Measurements from ENCODE around the gene NYAP2.

NYAP2 gene

DNA sequence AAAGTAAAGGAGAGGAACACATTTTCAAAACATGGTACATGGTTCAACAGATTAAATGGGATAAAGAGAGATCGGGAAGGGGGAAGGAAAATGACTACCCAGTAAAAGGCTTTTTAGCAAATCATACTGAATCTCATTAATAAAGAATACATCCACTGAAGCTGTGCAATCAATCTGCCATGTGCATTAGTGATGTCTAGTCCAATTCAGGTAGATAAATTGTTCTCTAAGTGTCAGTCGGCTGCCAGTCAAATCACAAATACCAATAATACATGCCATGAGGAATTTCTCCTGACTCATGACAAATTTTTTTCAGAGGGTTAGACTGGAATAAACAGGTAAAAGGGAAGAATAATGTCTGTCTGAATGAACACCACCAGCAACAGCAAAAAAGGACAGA is 22.6 kb downstream of the NYAP2 start:
- DNase-seq (ENCODE audit: low read depth): no peak
- no peak overlapping the region for H3K4me3 ChIP-seq (ENCODE audit: low read depth, low read length)

DNA sequence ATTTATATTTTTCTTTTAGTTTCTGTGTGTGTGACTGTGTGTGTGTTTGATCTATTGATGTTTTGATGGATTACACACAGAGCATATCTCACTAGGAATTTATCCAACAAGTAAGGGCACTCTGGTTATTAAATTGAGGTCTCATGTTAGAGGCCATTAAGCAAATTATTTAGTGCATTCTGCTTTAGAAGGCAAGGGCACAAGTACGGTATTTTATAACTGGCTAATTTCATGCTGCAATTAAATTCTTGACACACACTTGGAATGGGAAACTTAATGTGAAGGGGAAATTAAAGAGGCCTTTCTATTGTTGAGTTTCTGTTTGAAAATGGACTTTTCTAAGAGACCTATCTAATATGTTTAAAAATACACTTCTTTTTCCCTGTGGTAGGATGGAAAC is 25.8 kb downstream of the NYAP2 start:
- no peak overlapping the region for H3K4me3 ChIP-seq (ENCODE audit: low read depth, low read length)
- DNase-seq (ENCODE audit: low read depth): no peak

DNA sequence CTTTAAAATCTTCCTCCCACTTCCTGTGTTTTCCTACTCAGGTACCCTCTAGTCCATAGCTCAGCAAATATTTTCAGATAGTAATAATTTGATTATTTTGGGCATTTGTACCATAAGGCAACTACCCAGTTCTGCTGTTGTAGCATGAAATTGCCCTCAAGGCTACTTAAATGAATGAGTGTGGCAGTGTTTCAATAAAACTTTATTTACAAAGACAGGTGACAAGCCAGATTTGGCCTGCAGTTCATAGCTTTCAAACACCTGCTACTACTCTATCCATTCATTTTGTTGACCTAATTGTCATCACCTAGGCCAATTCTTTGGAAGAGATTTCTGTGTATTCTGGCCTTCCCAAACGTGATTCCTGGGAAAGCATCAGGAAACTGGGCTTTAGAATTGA is 28.9 kb downstream of the NYAP2 start:
- no peak overlapping the region for H3K4me3 ChIP-seq (ENCODE audit: low read depth, low read length)
- no peak for DNase-seq (ENCODE audit: low read depth)

DNA sequence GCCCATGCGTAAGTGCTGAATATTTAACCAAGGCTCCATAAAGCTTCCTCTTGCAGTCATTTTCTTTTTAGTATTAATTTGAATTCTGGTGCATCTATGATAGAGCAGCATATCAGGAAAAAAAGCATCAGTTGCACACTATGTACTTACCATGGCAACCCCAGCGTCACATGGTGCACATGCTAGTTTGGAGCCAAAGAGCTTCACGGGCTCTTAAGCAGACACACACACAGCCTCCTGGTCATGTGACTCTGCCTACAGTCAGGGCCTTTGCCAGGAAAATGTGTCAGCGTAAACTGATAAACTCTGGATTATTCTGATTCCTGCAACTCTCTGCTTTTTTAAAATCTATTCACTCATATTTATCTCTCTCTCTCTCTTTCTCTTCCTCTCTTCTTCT is 30.2 kb downstream of the NYAP2 start:
- no peak overlapping the region for H3K4me3 ChIP-seq (ENCODE audit: low read depth, low read length)
- DNase-seq (ENCODE audit: low read depth): no peak

DNA sequence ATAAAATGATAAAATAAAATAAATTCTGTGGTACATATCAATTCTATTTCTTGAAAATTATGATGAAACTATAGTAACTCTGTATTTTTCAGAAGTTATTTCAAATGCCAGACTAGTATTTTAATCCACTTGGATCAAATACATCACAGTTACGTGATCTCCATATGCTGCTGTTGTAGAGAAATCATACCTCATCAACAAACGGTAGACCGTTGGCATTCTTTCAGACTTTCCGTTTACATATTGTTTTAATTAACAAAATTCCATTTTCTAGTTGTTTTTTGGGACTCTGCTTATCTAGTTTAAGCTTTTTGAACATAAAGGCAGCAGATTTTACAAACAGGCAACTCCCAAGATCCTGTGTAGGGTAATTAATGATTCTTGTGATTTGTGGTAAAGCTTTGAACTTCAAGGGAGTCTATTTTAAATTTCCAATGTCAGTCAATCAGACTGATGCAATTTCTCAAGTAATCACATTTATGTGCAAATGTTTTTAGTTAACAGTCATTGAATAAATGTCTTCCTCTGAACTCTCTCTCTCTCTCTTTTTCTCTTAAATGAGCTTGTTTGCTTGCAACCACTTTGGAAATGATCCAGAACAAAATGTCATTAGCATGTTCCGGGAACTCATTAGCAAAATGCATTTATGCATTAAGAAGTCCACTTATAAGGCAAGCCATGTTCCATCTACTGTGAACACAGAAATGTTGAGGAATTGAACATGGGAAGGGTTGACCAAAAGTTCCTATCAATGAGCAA is 31.8 kb downstream of the NYAP2 start:
- H3K4me3 ChIP-seq (ENCODE audit: low read depth, low read length): no peak overlapping the region
- no peak for DNase-seq (ENCODE audit: low read depth)

DNA sequence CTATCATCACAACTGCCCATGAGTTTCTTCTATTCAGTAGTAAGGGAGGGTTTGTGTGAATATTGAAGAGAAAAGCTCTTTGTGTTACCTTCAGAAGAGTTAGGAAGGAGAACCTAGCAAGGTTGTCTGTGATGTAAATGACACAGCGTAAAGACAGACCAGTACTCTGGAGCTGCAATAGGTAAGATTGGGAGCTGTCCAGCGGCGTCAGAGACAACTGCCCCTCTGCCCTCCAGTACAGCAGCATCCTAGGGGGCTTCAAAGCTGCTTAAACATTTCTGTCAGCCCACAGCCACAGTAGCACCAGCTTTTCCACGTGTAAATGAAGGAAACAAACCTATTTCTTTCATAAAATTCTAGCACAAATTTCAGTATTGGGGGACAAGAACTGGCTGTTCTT is 34.5 kb downstream of the NYAP2 start:
- H3K4me3 ChIP-seq (ENCODE audit: low read depth, low read length): no peak overlapping the region
- DNase-seq (ENCODE audit: low read depth): no peak

DNA sequence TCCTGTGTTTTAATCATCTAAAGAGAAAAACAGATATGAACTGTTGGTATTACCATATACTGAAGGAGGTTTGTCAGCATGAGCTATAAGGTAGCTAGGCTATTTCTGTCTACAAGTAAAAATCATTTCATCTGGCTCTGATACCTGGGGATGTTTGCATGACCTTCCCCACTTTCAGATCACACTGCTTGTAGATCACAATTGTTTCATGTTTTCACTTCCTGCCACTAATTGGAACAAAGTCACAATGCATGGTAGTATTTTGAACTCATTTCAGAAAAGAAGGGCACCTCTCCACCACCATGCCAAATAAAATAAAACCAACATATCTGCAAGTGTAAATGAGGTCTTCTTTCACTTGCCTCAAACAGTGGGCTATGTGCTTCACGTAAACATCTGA is 37.8 kb downstream of the NYAP2 start:
- H3K4me3 ChIP-seq (ENCODE audit: low read depth, low read length): no peak overlapping the region
- DNase-seq (ENCODE audit: low read depth): no peak

DNA sequence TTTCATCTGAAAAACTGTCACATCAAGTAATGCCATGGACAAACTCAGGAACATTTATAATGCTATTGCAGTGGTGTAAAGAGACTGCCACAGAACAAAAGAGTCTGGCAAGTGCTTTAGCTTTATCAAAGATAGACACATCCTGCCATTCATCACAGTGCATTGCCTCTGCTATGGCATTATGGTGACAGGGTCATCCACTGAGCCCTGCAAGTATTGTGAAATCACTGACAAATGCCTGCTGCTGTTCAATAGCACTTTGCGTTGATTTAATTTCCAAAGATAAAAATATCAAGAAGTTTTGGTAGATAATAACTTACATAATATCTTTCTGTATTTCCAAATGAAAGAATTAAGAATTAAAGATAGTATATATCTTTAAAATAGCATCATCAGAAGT is 38.7 kb downstream of the NYAP2 start:
- no peak overlapping the region for H3K4me3 ChIP-seq (ENCODE audit: low read depth, low read length)
- no peak for DNase-seq (ENCODE audit: low read depth)

DNA sequence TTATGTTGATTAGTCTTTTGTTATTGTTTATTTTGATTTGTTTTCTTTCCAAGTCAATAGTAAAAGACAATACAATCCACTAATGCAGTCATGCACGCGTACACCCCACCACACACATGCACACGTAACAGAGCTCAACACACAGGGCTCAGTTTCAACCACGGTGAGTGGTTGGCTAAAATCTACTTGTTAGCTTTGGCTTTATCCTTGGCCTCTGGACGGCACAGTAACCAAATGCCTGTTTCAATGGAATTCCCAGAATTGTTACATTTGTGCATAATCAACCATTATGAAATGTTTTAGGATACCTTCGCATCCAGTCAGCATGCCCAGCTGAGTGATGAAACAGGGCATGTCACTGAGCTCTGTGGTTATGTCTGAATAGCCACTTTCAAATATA is 53.2 kb downstream of the NYAP2 start:
- DNase-seq (ENCODE audit: low read depth): no peak
- H3K4me3 ChIP-seq (ENCODE audit: low read depth, low read length): no peak overlapping the region

DNA sequence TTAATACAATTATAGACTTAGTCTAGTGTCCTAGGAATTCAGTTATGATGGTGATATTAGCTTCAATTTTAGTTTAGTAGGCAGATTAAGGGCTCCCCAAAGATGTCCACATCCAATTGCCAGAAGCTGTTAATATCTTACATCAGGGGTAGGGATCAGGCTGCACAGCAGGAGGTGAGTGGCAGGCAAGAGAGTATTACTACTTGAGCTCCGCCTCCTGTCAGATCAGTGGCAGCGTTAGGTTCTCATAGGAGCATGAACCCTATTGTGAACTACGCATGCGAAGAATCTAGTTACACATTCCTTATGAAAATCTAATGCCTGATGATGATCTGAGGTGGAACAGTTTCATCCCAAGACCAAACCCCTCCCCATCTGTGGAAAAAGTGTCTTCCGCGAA is 54.9 kb downstream of the NYAP2 start:
- DNase-seq (ENCODE audit: low read depth): no peak
- no peak overlapping the region for H3K4me3 ChIP-seq (ENCODE audit: low read depth, low read length)

DNA sequence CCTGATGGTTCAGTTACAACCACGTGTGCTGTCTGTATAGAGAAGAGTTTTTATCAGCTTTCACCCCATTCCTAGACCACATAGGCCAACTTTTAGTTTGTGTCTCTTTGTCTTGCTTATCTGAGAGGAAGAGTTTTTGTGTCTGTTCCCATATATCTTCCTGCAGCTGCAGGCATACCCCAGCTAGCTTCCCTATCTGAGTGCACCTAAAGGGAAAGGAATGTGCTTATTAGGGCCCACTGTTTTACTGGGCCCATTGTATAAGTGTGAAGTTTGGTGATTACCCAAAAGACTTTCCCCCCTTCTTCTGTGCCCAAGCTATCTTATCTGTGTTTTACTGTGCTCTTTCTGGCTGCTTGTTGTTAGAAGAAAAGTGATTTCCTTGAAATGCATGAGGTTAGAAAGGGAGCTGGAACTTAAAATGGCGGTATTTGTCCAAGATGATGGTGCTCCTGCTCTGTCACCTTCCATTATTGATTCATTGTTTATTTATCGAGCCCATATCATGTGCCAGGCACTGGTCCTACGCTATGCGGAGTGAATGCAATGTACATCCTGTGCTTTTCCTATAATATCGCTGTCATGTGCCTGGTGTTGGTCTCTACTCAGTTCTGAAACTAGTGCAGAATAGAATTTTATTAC is 57.2 kb downstream of the NYAP2 start:
- no peak for DNase-seq (ENCODE audit: low read depth)
- no peak overlapping the region for H3K4me3 ChIP-seq (ENCODE audit: low read depth, low read length)

DNA sequence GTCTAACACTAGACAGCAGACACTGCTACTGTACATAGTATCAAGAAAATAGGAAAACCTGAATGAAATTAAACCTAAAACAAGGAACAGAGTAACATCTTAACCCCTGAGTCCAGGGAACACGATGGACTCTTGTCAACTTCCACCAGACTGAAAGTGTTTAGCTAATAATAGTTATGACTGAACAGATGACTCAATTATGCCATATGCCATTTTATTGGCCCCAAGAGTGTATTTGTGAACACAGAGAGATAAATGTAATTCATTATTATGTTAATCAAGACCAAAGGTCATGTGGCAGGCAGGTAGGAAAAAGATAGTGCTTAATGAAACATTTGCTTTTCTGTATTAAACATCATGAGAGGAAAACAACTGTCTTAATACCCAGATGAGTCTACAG is 58.0 kb downstream of the NYAP2 start:
- H3K4me3 ChIP-seq (ENCODE audit: low read depth, low read length): no peak overlapping the region
- no peak for DNase-seq (ENCODE audit: low read depth)

DNA sequence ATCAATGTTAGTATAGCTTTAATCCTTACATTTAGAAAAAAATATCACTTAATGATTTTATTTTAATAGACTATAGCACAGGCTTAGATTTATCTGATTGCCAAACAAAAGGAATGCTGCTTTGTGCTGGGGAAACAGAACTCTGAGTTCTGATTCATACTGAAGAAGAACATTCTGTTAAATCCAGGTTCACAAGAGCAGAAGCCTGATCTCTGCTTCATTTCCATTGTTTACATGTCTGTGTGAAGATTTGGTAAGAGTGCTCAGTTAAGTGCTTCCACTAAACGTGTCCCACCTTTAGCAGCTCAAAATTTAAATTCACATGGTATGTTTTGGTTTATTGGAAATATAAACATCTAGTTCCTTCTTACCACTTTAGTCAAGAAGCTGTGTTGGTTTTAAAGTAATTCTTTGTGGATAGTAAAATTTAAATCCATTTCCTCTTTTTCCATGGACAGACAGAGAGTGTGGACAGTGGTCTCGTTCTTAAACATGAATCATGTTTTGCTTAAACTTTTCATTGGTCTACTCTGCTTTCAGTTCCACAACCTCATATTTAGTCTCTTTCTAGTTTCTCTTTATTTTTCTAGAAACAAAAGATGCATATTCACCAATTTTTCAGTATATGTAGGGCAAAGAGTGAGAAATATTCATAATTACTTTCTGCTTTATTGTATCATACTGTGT is 59.1 kb downstream of the NYAP2 start:
- no peak for DNase-seq (ENCODE audit: low read depth)
- no peak overlapping the region for H3K4me3 ChIP-seq (ENCODE audit: low read depth, low read length)

DNA sequence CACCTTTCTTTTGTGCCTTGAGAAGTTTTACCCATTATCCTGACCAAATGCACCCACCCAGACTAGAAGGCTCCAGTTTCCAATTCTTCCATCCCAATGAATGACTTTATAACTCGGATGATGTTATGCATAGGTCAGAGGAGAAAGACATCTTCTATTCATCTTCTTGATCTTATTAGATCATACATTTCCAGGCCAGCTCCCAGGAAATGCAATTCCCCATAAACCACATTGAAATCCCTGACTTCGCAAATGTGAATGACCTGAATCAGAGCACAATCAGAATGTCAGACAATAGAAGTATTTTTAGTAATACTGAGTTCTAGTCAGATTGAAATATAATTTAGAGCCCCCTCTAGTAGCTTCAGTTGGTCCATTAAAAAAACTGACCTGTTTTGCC is 62.9 kb downstream of the NYAP2 start:
- DNase-seq (ENCODE audit: low read depth): no peak
- H3K4me3 ChIP-seq (ENCODE audit: low read depth, low read length): no peak overlapping the region

DNA sequence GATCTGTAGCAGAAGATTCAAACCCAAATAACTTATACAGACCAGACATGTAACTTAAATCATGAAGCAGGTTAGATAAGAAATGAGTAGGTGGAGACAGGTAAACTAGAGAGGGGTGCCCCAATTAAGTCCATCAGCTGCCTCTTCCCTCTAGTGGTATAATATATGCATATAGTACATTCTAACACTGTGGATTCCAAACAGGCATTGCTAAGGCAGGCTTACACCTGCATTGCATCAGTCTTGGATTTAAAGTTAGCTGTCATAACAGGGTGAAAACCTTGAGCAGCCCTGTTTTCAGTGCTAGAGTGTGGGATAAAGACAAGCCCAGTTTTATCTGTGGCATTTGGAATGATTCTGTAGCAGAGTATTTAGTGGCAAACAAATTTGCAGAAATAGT is 63.4 kb downstream of the NYAP2 start:
- no peak for DNase-seq (ENCODE audit: low read depth)
- H3K4me3 ChIP-seq (ENCODE audit: low read depth, low read length): no peak overlapping the region

DNA sequence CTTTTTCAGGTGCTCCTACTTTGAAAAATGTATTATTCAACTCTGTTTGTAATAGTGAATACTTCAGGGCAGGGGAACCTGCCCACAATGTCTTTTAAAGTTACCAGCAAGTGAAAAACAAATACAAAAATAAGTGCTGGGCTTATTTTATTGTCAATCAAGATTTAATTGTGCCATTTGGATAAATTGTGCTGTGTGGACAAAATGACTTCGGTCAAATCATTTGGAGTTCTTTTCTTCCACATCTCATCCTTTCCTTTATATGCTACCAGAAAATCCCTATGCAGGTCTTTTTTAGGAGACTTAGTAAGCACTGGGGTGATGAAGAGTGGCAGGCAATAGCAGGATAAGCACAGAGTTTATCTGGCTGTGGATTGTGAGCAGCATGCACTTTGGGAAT is 63.9 kb downstream of the NYAP2 start:
- no peak for DNase-seq (ENCODE audit: low read depth)
- no peak overlapping the region for H3K4me3 ChIP-seq (ENCODE audit: low read depth, low read length)

DNA sequence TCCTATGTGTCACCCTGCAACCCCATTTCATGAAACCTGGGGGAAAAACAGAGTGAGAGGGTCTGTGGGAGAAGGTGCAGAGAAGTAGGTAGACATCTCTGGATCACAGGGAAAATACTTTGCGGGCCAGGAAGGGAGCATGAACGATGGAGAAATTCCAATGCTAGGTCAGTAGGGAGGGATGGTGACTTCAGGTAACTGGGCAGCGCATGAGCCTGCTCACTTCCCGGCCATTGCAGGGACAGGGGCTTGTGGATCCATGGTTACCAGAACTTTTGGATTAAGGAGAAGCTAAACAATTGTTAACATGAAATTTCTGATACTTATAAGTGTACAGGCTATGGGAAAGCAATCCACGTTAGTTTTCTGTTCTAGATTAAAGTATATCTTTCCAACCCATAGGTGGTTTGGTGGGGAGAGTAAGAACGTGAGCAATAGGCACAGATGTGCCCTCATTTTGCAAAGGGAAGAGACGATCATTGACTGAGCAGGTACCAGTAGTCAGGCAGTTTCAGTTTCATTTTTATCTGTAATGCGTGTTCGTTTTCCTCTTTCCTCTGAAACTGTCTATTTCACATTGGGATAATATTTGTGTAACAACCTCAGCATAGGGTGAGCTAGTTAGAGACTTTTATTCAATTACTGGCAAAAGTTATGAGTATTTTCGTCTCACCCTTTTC is 65.0 kb downstream of the NYAP2 start:
- DNase-seq (ENCODE audit: low read depth): no peak

DNA sequence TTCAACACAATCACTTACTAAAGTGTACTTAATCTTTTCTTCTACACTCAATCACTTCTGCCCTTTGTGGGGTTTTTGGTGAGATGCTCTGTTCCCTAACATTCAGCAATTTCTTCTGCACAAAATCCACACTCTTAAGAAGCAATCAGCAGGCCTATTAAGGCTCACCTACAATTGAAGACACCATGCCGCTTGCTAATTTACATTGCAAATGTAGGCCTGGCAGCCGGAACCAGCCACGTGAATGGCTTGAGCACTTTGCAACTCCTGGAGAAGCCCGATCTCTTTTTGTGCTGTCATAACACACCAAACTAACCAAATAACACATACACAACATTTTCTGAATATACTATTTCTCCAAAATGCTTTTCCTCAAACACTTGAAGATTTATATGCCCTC is 66.3 kb downstream of the NYAP2 start:
- no peak for DNase-seq (ENCODE audit: low read depth)
- H3K4me3 ChIP-seq (ENCODE audit: low read depth, low read length): no peak overlapping the region

More for the DNA sequence above, 65.0 kb downstream of the NYAP2 start:
- no peak overlapping the region for H3K4me3 ChIP-seq (ENCODE audit: low read depth, low read length)

DNA sequence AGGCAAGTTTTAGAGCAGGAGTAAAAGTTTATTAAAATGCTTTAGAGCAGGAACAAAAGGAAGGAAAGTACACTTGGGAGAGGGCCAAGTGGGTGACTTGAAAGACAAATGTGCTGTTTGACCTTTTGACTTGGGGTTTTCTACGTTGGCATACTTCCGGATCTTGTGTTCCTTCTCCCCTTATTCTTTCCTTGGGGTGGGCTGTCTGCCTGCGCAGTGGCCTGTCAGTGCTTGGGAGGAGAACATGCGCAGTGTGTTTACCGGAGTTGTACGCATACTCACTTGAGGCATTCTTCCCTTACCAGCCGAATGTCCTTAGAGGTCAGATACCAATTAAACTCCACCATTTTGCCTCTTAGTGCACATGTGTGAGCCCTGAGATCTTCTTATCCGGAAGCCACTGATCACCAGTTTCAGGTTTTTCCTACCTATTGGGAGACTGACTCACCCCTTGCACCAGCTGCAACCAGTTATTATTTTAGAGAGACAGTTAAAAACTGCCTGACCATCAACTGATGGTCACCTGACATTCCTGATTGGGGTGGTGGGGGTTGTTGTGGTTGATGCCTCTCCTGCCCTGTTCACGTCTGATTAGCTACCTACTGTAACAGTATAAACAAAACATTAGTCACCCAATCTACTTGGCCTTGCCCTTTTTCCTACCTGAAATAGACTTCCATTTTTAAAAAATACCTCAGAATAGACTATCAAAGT is 67.5 kb downstream of the NYAP2 start:
- DNase-seq (ENCODE audit: low read depth): no peak
- no peak overlapping the region for H3K4me3 ChIP-seq (ENCODE audit: low read depth, low read length)

DNA sequence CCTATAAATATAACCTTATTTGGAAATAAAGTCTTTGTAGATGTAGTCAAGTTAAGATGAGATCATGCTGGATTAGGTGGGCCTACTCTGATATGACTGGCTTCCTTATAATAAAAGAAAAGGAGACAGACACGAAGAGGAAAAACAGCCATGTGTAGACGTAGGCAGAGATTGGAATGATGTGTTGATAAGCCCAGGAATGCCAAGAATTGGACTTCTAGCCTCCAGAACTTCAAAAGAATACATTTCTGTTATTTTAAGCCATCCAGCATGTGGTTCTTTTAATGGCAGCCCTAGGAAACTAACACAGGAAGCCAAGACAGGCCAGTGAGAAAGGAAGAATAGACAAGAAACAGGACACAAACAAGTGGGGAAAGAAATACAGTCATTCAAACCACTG is 68.6 kb downstream of the NYAP2 start:
- no peak for DNase-seq (ENCODE audit: low read depth)
- no peak overlapping the region for H3K4me3 ChIP-seq (ENCODE audit: low read depth, low read length)
